NCI-H2171 treated with DMSO at 0.1 percent for 48 hours (cell line): ENCODE data around the gene TIMM29.
A peak's percentile ranks its signal among the peaks of the same experiment; 100 is the strongest.
"Not testable (repeated sequence)": the region's sequence is repeated elsewhere in the genome, so short reads cannot be mapped to it uniquely, and the experiment has no call there.

Source experiments
- DNase-seq: peaks from one replicate; lab custom pipeline; 2025; lab: John Stamatoyannopoulos, UW

The TIMM29 gene

GRCh38 chr19:10912619-10913018 is 16.0 kb upstream of the TIMM29 start:
- DNase-seq = no peak

GRCh38 chr19:10913716-10914340 is 14.8 kb upstream of the TIMM29 start:
- DNase-seq = no peak

GRCh38 chr19:10915130-10916091 is 13.2 kb upstream of the TIMM29 start:
- DNase-seq = peak; percentile 16

- no peak for DNase-seq
Measured at GRCh38 chr19:10916602-10917001, 12.0 kb upstream of the TIMM29 start.

- no peak for DNase-seq
Measured at GRCh38 chr19:10918359-10918758, 10.3 kb upstream of the TIMM29 start.

- DNase-seq = no peak
Measured at GRCh38 chr19:10919352-10920287, 9.0 kb upstream of the TIMM29 start.

DNA sequence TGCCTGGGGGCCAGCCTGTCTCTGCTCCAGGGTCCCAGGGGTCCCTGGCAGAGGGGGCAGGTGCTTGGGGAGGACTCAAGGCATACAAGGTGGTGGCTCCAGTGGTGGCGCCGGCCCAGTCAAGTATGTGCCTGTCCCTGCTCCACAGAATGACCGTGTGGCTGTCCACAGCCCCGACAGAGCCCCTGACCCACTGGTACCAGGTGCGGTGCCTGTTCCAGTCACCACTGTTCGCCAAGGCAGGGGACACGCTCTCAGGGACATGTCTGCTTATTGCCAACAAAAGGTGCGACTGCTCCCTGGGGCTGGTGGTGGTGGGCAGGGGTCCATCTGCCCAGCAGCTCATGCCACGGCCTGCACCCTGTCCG is 8.3 kb upstream of the TIMM29 start:
- DNase-seq = no peak

GRCh38 chr19:10920781-10921180 is 7.8 kb upstream of the TIMM29 start:
- DNase-seq = no peak

- no peak for DNase-seq
Measured at GRCh38 chr19:10921199-10921909, 7.3 kb upstream of the TIMM29 start.

GRCh38 chr19:10921910-10922637 is 6.5 kb upstream of the TIMM29 start:
- no peak for DNase-seq

DNA sequence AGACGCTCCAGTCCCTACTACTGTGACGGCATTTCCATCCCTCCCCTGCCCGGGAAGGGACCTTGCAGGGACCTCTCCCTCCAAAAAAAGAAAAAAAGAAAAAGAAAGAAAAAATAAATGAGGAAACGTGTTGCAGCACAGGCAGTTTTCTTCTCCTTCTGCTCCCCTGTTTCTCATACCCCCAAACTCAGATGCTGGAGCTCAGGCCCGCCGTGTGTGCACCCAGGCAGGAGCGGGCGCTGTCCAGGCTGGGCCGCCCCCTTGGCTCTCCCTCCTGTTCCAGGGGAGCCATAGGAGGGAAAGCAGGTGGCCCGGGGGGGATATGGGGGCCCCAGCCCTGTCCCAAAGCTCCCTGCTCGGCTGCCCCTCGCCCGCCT is 6.0 kb upstream of the TIMM29 start:
- DNase-seq = no peak

DNA sequence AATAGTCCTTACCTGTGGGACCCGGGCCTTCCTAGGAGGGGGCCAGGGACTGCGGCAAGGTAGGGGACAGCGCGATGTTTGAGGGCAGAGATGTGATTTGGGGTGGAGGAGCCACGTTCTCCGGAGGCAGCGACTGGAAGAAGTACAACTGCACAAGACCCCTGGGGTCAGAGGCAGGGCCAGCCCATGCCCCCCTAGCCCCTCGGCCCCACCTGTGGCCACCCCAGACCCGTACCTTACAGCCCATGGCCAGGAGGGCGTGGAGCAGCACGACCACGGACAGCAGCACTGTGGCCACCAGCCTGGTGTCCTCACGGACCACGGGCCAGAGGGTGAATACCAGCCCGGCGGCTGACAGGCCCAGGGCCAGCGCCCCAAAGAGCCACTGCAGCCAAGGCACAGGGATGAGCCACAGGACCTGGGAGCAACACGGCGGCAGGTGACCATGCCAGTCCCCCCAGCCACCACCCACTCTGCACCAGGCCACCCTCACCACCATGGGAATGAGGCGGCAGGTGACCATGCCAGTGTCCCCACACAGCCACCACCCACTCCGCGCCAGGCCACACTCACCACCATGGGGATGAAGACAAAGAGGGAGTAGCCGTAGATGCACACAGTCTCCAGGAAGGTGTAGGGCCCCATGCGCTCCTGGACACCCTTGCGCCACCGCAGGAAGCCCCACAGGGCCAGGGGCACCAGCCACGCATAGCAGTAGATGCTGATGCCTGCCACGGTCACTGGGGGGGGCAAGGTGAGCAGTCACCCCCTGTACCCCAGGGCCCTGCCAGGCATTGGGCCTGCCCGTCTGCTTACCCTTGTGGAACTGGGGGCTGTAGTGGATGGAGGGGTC is 5.1 kb upstream of the TIMM29 start:
- DNase-seq = no peak

GRCh38 chr19:10924597-10924996 is 4.0 kb upstream of the TIMM29 start:
- DNase-seq = no peak

GRCh38 chr19:10927730-10928562 is 665 bp upstream of the TIMM29 start:
- no peak for DNase-seq

- DNase-seq = no peak
Measured at GRCh38 chr19:10929402-10929794, 787 bp downstream of the TIMM29 start.

DNA sequence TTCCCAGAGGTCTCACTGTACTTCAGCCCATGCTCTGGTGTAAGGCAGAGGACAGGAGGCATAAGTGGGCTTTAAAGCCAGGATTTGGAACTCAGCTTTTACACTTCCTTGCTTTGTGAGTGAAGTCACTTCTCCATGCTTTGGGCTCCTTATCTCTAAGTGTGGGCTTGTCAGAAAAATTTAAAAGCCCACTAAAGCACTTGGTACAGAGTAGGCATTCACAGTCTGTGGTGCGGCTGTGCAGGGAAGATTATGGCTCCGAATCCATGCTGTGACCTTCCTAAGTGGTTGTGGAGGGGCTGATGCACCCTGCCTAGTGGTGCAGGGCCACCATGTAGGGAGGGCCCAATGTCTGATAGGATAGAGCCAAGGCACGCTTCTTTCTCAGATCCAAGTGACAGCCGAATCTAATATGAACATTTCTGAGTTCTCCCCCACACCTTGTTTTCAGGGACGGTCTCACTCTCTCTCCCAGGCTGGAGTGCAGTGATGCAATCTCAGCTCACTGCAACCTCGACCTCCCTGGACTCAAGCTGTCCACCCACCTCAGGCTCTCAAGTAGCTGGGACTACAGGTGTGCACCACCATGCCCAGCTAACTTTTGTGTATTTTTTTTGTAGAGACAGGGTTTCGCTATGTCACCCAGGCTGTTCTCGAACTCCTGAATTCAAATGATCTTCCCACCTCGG is 6.9 kb downstream of the TIMM29 start:
- no peak for DNase-seq

DNA sequence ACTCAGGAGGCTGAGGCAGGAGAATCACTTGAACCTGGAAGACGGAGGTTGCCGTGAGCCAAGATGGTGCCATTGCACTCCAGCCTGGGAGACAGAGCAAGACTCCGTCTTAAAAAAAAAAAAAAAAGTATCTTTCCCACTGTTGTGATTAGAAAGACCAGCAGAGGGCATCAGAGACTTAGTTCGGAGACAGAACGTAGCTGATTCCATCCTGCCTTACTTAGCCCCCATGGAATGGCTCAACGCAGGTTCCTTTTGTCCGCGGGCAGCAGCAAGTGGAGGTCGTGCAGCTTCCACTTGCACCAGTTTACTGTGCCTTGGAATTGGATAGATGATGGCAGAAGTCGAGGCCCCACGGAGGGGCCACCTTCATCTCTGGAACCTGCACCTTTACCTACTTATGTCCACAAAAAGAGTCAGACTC is 8.1 kb downstream of the TIMM29 start:
- peak; percentile 89 for DNase-seq

- DNase-seq = not testable (repeated sequence)
Measured at GRCh38 chr19:10941649-10942048, 13.0 kb downstream of the TIMM29 start.
